ENCODE results near the gene C17orf67.

C17orf67 gene

GRCh38 chr17:56771975-56772374 is 61.7 kb downstream of the C17orf67 start:
- H3K9ac ChIP-seq (ENCODE audit: low read depth, low read length) = no peak overlapping the region
- no peaks in the 10 kb centered on the region for H3K79me2 ChIP-seq (ENCODE audit: insufficient read depth, low read length)
- no peak overlapping the region for H3K27ac ChIP-seq (ENCODE audit: low read length)
- no peaks in the 10 kb centered on the region for H4K20me1 ChIP-seq (ENCODE audit: insufficient read depth, low read length)
- H3K36me3 ChIP-seq (ENCODE audit: insufficient read depth, low read length) = no peaks in the 10 kb centered on the region
- ATAC-seq (ENCODE audit: insufficient read depth, low read depth) (no peak), DNase-seq (no peak)
- no peak overlapping the region for H3K4me2 ChIP-seq (ENCODE audit: insufficient read depth, low read length)
- TF ChIP-seq, protein P1, sequence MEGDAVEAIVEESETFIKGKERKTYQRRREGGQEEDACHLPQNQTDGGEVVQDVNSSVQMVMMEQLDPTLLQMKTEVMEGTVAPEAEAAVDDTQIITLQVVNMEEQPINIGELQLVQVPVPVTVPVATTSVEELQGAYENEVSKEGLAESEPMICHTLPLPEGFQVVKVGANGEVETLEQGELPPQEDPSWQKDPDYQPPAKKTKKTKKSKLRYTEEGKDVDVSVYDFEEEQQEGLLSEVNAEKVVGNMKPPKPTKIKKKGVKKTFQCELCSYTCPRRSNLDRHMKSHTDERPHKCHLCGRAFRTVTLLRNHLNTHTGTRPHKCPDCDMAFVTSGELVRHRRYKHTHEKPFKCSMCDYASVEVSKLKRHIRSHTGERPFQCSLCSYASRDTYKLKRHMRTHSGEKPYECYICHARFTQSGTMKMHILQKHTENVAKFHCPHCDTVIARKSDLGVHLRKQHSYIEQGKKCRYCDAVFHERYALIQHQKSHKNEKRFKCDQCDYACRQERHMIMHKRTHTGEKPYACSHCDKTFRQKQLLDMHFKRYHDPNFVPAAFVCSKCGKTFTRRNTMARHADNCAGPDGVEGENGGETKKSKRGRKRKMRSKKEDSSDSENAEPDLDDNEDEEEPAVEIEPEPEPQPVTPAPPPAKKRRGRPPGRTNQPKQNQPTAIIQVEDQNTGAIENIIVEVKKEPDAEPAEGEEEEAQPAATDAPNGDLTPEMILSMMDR (IDR thresholded peaks at IDR 0.05; ENCODE audit: borderline replicate concordance, extremely low read depth, low read length, poor library complexity, severe bottlenecking) = no peak
- H3K4me3 ChIP-seq (ENCODE audit: low read depth in 1 of 2, low read length in 2 of 2) = no peak overlapping the region
- no peaks in the 10 kb centered on the region for H3K9me3 ChIP-seq (ENCODE audit: insufficient read depth, low read length, severe bottlenecking)
- H2AFZ ChIP-seq (ENCODE audit: low read depth, low read length) = no peak overlapping the region
- H3K27me3 ChIP-seq (ENCODE audit: insufficient read depth, low read length, poor library complexity) = no peaks in the 10 kb centered on the region
- H3K4me1 ChIP-seq (ENCODE audit: insufficient read depth, low read length) = peaks cover 13% of the 10 kb centered on the region

GRCh38 chr17:56771563-56771962 is 62.2 kb downstream of the C17orf67 start:
- peaks cover 13% of the 10 kb centered on the region for H3K4me1 ChIP-seq (ENCODE audit: insufficient read depth, low read length)
- no peaks in the 10 kb centered on the region for H3K9me3 ChIP-seq (ENCODE audit: insufficient read depth, low read length, severe bottlenecking)
- H2AFZ ChIP-seq (ENCODE audit: low read depth, low read length) = no peak overlapping the region
- no peak overlapping the region for H3K4me3 ChIP-seq (ENCODE audit: low read depth in 1 of 2, low read length in 2 of 2)
- TF ChIP-seq, protein P1 (IDR thresholded peaks at IDR 0.05; ENCODE audit: borderline replicate concordance, extremely low read depth, low read length, poor library complexity, severe bottlenecking) = no peak
- no peak for TF ChIP-seq EZH2 (IDR thresholded peaks at IDR 0.05; ENCODE audit: borderline replicate concordance, low read depth, low read length, severe bottlenecking)
- ATAC-seq (ENCODE audit: insufficient read depth, low read depth) (no peak), DNase-seq (no peak)
- H3K27ac ChIP-seq (ENCODE audit: low read length) = no peak overlapping the region
- H3K27me3 ChIP-seq (ENCODE audit: insufficient read depth, low read length, poor library complexity) = no peaks in the 10 kb centered on the region
- H3K9ac ChIP-seq (ENCODE audit: low read depth, low read length) = no peak overlapping the region
- H3K4me2 ChIP-seq (ENCODE audit: insufficient read depth, low read length) = no peak overlapping the region
- no peaks in the 10 kb centered on the region for H3K79me2 ChIP-seq (ENCODE audit: insufficient read depth, low read length)
- H4K20me1 ChIP-seq (ENCODE audit: insufficient read depth, low read length) = no peaks in the 10 kb centered on the region
- no peaks in the 10 kb centered on the region for H3K36me3 ChIP-seq (ENCODE audit: insufficient read depth, low read length)

DNA sequence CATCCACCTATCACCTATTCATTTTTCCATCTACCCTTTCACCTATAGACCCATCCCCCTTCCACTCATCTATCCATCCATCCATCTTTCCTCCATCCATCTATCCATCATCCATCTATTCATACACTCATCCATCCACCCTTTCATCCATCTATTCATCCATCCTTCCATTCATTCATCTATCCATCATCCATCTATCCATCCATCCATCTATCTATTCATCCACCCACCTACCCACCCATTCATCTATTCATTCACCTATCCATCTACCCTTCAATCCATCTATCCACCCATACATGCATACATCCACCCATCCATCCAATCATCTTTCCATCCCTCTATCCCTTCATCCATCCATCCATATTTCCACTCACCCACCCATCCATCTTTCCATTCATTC is 63.3 kb downstream of the C17orf67 start:
- Histone ChIP-seq H4K20me1 (ENCODE audit: insufficient read depth, low read length) (no peaks in the 10 kb centered on the region), H3K9ac (ENCODE audit: low read depth, low read length) (no peak overlapping the region), H3K9me3 (ENCODE audit: insufficient read depth, low read length, severe bottlenecking) (no peaks in the 10 kb centered on the region), H2AFZ (ENCODE audit: low read depth, low read length) (no peak overlapping the region), H3K36me3 (ENCODE audit: insufficient read depth, low read length) (no peaks in the 10 kb centered on the region), H3K4me1 (ENCODE audit: insufficient read depth, low read length) (peaks cover 13% of the 10 kb centered on the region), H3K4me3 (ENCODE audit: low read depth in 1 of 2, low read length in 2 of 2) (no peak overlapping the region), H3K27ac (ENCODE audit: low read length) (no peak overlapping the region), H3K27me3 (ENCODE audit: insufficient read depth, low read length, poor library complexity) (no peaks in the 10 kb centered on the region), H3K4me2 (ENCODE audit: insufficient read depth, low read length) (no peak overlapping the region), H3K79me2 (ENCODE audit: insufficient read depth, low read length) (no peaks in the 10 kb centered on the region)
- DNase-seq (no peak), ATAC-seq (ENCODE audit: insufficient read depth, low read depth) (no peak)
- no peak for TF ChIP-seq EZH2 (IDR thresholded peaks at IDR 0.05; ENCODE audit: borderline replicate concordance, low read depth, low read length, severe bottlenecking)
- TF ChIP-seq, protein P1 (IDR thresholded peaks at IDR 0.05; ENCODE audit: borderline replicate concordance, extremely low read depth, low read length, poor library complexity, severe bottlenecking) = no peak

- ATAC-seq (ENCODE audit: insufficient read depth, low read depth) (no peak), DNase-seq (no peak)
- H3K4me1 ChIP-seq (ENCODE audit: insufficient read depth, low read length) = peaks cover 25% of the 10 kb centered on the region
- no peak for TF ChIP-seq EZH2 (IDR thresholded peaks at IDR 0.05; ENCODE audit: borderline replicate concordance, low read depth, low read length, severe bottlenecking)
- TF ChIP-seq, protein P1 (IDR thresholded peaks at IDR 0.05; ENCODE audit: borderline replicate concordance, extremely low read depth, low read length, poor library complexity, severe bottlenecking) = no peak
- H3K27ac ChIP-seq (ENCODE audit: low read length) = no peak overlapping the region
- H3K9ac ChIP-seq (ENCODE audit: low read depth, low read length) = no peak overlapping the region
- H3K27me3 ChIP-seq (ENCODE audit: insufficient read depth, low read length, poor library complexity) = no peaks in the 10 kb centered on the region
- no peak overlapping the region for H3K4me3 ChIP-seq (ENCODE audit: low read depth in 1 of 2, low read length in 2 of 2)
- H3K79me2 ChIP-seq (ENCODE audit: insufficient read depth, low read length) = no peaks in the 10 kb centered on the region
- no peak overlapping the region for H3K4me2 ChIP-seq (ENCODE audit: insufficient read depth, low read length)
- H3K36me3 ChIP-seq (ENCODE audit: insufficient read depth, low read length) = no peaks in the 10 kb centered on the region
- H2AFZ ChIP-seq (ENCODE audit: low read depth, low read length) = no peak overlapping the region
- H4K20me1 ChIP-seq (ENCODE audit: insufficient read depth, low read length) = no peaks in the 10 kb centered on the region
- H3K9me3 ChIP-seq (ENCODE audit: insufficient read depth, low read length, severe bottlenecking) = no peaks in the 10 kb centered on the region
Measured at GRCh38 chr17:56765449-56765848, 68.3 kb downstream of the C17orf67 start.
